Lower lobe of right lung (tissue), 2 donors: Measurements from ENCODE around the gene CTSD. TPM values are rescaled to one million over a fixed set of nuclear protein-coding genes. Genes with fewer than 3 reads are reported as not detected.

ENCODE experiments used
- ATAC-seq, 2 donors: fragments of 200-7000 bp; cut with Tn5 transposase; one replicate each; pipeline ENCODE4 v1.9.1; 2020 to 2022; ENCODE audit warnings: mild to moderate bottlenecking in 2 of 2, moderate library complexity in 2 of 2
- DNase-seq: peaks from one replicate; pipeline ENCODE4 v3.0.0-alpha.2; 2020
- H3K27ac ChIP-seq: fragments of 200-600 bp; one replicate; pipeline ENCODE4 v1.8.0; 2022
- H3K27me3 ChIP-seq: fragments of 200-600 bp; one replicate; pipeline ENCODE4 v1.8.0; 2022; ENCODE audit warnings: low read depth
- H3K36me3 ChIP-seq: fragments of 200-600 bp; one replicate; pipeline ENCODE4 v1.8.0; 2022; ENCODE audit warnings: mild to moderate bottlenecking
- H3K4me1 ChIP-seq: fragments of 200-600 bp; one replicate; pipeline ENCODE4 v1.8.0; 2022
- H3K4me3 ChIP-seq: fragments of 200-600 bp; one replicate; pipeline ENCODE4 v1.8.0; 2022; ENCODE audit warnings: mild to moderate bottlenecking
- H3K9me3 ChIP-seq: fragments of 200-600 bp; one replicate; pipeline ENCODE4 v1.8.0; 2022
- intact Hi-C: fragments of 100-400 bp; cut with DNase I; formaldehyde crosslinking; loops from one replicate; pipeline ENCODE4 v1.11.0; 2022
- total RNA-seq: library from RNA; stranded (reverse); fragmentation: NEBNext Ultra II Directional; extraction: Animal tissue kit (Norgen Biotek cat#: 25700); gene quantifications from one replicate; pipeline ENCODE4 v1.2.1, GENCODE V29; 2021
- TF ChIP-seq, protein P1 (sequence below): fragments of 200-600 bp; IDR thresholded peaks from one replicate; pipeline ENCODE4 v1.8.0; 2022; ENCODE audit warnings: antibody characterized with exemption, mild to moderate bottlenecking
- donor health status: DM: no; HTN: yes; CAD: no; lungs with severe emphysema.

Gene CTSD
- total RNA-seq, 1 donor from 2014 or later = 2,919 TPM

- Histone ChIP-seq H3K4me1 (peaks cover 57% of the 10 kb centered on the region), H3K9me3 (no peaks in the 10 kb centered on the region), H3K4me3 (no peak overlapping the region), H3K27ac (no peak overlapping the region), H3K27me3 (peaks cover 16% of the 10 kb centered on the region), H3K36me3 (peaks cover 61% of the 10 kb centered on the region)
- TF ChIP-seq, protein P1, sequence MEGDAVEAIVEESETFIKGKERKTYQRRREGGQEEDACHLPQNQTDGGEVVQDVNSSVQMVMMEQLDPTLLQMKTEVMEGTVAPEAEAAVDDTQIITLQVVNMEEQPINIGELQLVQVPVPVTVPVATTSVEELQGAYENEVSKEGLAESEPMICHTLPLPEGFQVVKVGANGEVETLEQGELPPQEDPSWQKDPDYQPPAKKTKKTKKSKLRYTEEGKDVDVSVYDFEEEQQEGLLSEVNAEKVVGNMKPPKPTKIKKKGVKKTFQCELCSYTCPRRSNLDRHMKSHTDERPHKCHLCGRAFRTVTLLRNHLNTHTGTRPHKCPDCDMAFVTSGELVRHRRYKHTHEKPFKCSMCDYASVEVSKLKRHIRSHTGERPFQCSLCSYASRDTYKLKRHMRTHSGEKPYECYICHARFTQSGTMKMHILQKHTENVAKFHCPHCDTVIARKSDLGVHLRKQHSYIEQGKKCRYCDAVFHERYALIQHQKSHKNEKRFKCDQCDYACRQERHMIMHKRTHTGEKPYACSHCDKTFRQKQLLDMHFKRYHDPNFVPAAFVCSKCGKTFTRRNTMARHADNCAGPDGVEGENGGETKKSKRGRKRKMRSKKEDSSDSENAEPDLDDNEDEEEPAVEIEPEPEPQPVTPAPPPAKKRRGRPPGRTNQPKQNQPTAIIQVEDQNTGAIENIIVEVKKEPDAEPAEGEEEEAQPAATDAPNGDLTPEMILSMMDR = no peak
- DNase-seq = peak; percentile 45
- intact Hi-C loops = no loop called here
- no peak for ATAC-seq
Measured at GRCh38 chr11:1753229-1753928, 10.3 kb downstream of the CTSD start.

DNA sequence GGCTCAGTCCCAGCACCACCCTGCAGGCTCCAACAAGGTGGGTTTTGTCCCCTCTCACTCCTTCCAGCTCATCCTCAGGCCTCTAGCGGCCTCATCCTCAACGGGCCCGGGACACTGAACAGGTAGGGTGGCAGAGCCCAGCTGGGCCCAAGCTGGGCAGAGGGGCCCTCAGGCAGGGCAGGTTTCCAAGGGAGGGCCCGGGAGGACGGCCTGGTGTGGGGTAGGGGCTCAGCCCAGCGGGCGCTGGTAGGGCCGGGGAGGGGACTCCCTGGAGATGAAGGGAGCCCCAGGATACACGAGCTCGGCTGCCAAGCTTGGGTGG, 10.9 kb downstream of the CTSD start:
- intact Hi-C loops = no loop called here
- no peaks in the 10 kb centered on the region for H3K9me3 ChIP-seq
- no peak overlapping the region for H3K27ac ChIP-seq
- peaks cover 21% of the 10 kb centered on the region for H3K27me3 ChIP-seq
- H3K4me3 ChIP-seq = no peak overlapping the region
- DNase-seq = no peak
- H3K4me1 ChIP-seq = peaks cover 52% of the 10 kb centered on the region
- peaks cover 56% of the 10 kb centered on the region for H3K36me3 ChIP-seq
- TF ChIP-seq, protein P1 = no peak
- ATAC-seq = no peak

- TF ChIP-seq, protein P1 = no peak
- H3K4me3 ChIP-seq = no peak overlapping the region
- H3K27ac ChIP-seq = no peak overlapping the region
- ATAC-seq = no peak
- peaks cover 22% of the 10 kb centered on the region for H3K27me3 ChIP-seq
- H3K4me1 ChIP-seq = peaks cover 46% of the 10 kb centered on the region
- DNase-seq = peak; percentile 46
- intact Hi-C loops = no loop called here
- H3K9me3 ChIP-seq = no peaks in the 10 kb centered on the region
- H3K36me3 ChIP-seq = peaks cover 50% of the 10 kb centered on the region
Measured at GRCh38 chr11:1751999-1752906, 11.5 kb downstream of the CTSD start.

- no peak for DNase-seq
Measured at GRCh38 chr11:1751531-1751921, 12.2 kb downstream of the CTSD start.

GRCh38 chr11:1750840-1751530, 12.7 kb downstream of the CTSD start:
- TF ChIP-seq, protein P1 = no peak
- Histone ChIP-seq H3K9me3 (no peaks in the 10 kb centered on the region), H3K36me3 (peaks cover 37% of the 10 kb centered on the region), H3K27ac (no peak overlapping the region), H3K27me3 (peaks cover 22% of the 10 kb centered on the region), H3K4me1 (peaks cover 33% of the 10 kb centered on the region), H3K4me3 (no peak overlapping the region)
- no peak for ATAC-seq
- intact Hi-C loops = no loop called here
- peak; percentile 64 for DNase-seq

More at GRCh38 chr11:1751531-1751921, 12.2 kb downstream of the CTSD start:
- no peaks in the 10 kb centered on the region for H3K9me3 ChIP-seq
- TF ChIP-seq, protein P1 = no peak
- no peak for ATAC-seq
- no peak overlapping the region for H3K27ac ChIP-seq
- H3K27me3 ChIP-seq = peaks cover 22% of the 10 kb centered on the region
- no peak overlapping the region for H3K4me3 ChIP-seq
- peaks cover 38% of the 10 kb centered on the region for H3K4me1 ChIP-seq
- intact Hi-C loops = no loop called here
- H3K36me3 ChIP-seq = peaks cover 43% of the 10 kb centered on the region
